Thyroid gland (tissue), 4 donors: ENCODE data around the gene KAT7. TPM values are rescaled to one million over a fixed set of nuclear protein-coding genes. Genes with fewer than 3 reads are reported as not detected.

Experiments used
- DNase-seq, 2 donors: peaks; one replicate each; pipeline ENCODE4 v3.0.0-alpha.2; 2019
- H3K27ac ChIP-seq, 3 donors: fragments of 200-600 bp; sonication (generic); 1 replicate in 2 of 3; 2 replicates in 1 of 3; pipeline ENCODE4 v1.5.1; 2016 to 2019; ENCODE audit warnings: mild to moderate bottlenecking in 1 of 3, moderate library complexity in 1 of 3
- H3K27me3 ChIP-seq: fragments of 200-600 bp; sonication (generic); one replicate; pipeline ENCODE4 v1.5.1; 2019
- H3K36me3 ChIP-seq, 2 donors: fragments of 200-600 bp; sonication (generic); one replicate each; pipeline ENCODE4 v1.5.1; 2016 to 2019
- H3K4me1 ChIP-seq, 2 donors: fragments of 200-600 bp; sonication (generic); one replicate each; pipeline ENCODE4 v1.5.1; 2017 to 2019
- H3K4me3 ChIP-seq, 3 donors: fragments of 200-600 bp; sonication (generic); replicated peaks in 1 of 3; 1 replicate in 2 of 3; 2 replicates in 1 of 3; pipeline ENCODE4 v1.5.1; 2016; ENCODE audit warnings: mild to moderate bottlenecking in 1 of 3
- H3K9me3 ChIP-seq: fragments of 200-600 bp; sonication (generic); one replicate; pipeline ENCODE4 v1.5.1; 2017
- POLR2A ChIP-seq, 2 donors: fragments of 450-650 bp; IDR thresholded peaks; one replicate each; pipeline ENCODE4 v1.6.1; 2017; ENCODE audit warnings: antibody characterized with exemption in 2 of 2, mild to moderate bottlenecking in 2 of 2, moderate library complexity in 1 of 2
- WGBS, 2 donors: methylation state at CpG; one replicate each; pipeline ENCODE4 v1.1.5; 2017; 5-methylcytosine and 5-hydroxymethylcytosine counted together
- intact Hi-C: fragments of 100-400 bp; cut with DNase I; formaldehyde crosslinking; loops from one replicate; pipeline ENCODE4 v1.15.1; 2023
- total RNA-seq, 4 donors: library from RNA; depleted of rRNA; stranded (reverse); fragments of >200 nt; gene quantifications; one replicate each; pipeline ENCODE4 v1.2.3, GENCODE V29; 2016
- TF ChIP-seq, protein P1 (sequence below), 6 experiments: fragments of 200-600 bp in 3 of 6; fragments of 450-650 bp in 3 of 6; sonication (generic) in 3 of 6; IDR thresholded peaks; one replicate each; pipeline ENCODE4 v1.5.1; 2016 to 2019; ENCODE audit warnings: antibody characterized with exemption in 6 of 6, mild to moderate bottlenecking in 2 of 6, inconsistent platforms in 1 of 6, moderate library complexity in 1 of 6

KAT7 gene
- total RNA-seq, 4 donors from 2014 or later = 57.5 to 127 (median 76.1) TPM

DNA sequence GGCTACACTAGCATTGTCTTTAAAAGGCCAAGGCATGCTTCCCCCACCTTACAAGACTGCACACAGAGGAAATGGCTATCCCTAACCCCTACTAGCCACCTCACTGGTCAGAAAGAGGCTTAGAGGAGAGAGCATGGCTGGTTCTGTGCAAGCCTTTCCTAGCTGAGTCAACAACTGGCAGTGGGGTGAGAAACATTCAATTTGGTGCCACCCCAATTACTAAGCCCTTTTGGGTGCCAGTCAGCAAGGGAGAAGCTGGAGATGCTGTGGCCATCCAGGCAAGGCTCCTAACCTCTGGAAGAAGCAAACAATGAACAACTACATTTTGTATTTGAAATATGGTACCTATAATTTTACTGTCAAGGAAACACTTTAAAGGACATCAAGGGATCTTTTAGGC lies 4.7 kb upstream of the KAT7 start:
- Histone ChIP-seq H3K4me3 (no peak overlapping the region), H3K27ac (no peak overlapping the region), H3K4me1 (peaks cover 0 to 15% of the 10 kb centered on the region in 2 donors), H3K36me3 (no peaks in the 10 kb centered on the region), H3K9me3 (no peaks in the 10 kb centered on the region), H3K27me3 (no peaks in the 10 kb centered on the region)
- TF ChIP-seq, protein P1, sequence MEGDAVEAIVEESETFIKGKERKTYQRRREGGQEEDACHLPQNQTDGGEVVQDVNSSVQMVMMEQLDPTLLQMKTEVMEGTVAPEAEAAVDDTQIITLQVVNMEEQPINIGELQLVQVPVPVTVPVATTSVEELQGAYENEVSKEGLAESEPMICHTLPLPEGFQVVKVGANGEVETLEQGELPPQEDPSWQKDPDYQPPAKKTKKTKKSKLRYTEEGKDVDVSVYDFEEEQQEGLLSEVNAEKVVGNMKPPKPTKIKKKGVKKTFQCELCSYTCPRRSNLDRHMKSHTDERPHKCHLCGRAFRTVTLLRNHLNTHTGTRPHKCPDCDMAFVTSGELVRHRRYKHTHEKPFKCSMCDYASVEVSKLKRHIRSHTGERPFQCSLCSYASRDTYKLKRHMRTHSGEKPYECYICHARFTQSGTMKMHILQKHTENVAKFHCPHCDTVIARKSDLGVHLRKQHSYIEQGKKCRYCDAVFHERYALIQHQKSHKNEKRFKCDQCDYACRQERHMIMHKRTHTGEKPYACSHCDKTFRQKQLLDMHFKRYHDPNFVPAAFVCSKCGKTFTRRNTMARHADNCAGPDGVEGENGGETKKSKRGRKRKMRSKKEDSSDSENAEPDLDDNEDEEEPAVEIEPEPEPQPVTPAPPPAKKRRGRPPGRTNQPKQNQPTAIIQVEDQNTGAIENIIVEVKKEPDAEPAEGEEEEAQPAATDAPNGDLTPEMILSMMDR (IDR thresholded peaks at IDR 0.05) = no peak
- no peak for TF ChIP-seq POLR2A (IDR thresholded peaks at IDR 0.05)
- DNase-seq = no peak
- intact Hi-C loops = loop anchor here (2.0 to 5.0 kb wide), 2 partner anchors 77 to 211 kb away; partner anchors contain the start of gene SLC35B1

DNA sequence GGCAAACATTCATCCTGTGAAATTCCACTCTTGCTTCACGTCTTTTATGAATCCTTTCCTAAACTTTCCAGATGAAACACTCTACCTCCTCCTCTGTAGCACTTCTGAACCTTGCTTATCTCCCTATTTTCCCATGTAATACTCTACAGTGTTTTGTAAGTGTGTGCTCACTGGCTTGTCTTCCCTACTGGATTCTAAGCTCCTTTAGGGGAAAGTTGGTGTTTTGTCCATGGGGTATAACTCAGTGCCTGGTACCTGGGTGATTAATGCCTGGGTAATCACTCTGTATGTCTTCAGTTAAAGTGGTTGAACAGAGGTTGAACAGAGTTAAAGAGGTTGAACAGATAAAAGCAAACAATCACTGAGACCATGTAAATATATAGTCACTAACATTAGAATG lies 3.8 kb upstream of the KAT7 start:
- Histone ChIP-seq H3K27ac (no peak overlapping the region), H3K4me1 (peaks cover 4 to 11% of the 10 kb centered on the region in 2 donors), H3K27me3 (no peaks in the 10 kb centered on the region), H3K9me3 (no peaks in the 10 kb centered on the region), H3K4me3 (no peak overlapping the region), H3K36me3 (no peaks in the 10 kb centered on the region)
- TF ChIP-seq, protein P1 (IDR thresholded peaks at IDR 0.05) = no peak
- TF ChIP-seq POLR2A (IDR thresholded peaks at IDR 0.05) = no peak
- no peak for DNase-seq
- 77 to 81% methylated on average over 1 of the region's 1 CpG for WGBS, 2 donors
- intact Hi-C loops = loop anchor here (5.0 kb wide), 1 partner anchor 212 kb away; no protein-coding TSS in a partner anchor

DNA sequence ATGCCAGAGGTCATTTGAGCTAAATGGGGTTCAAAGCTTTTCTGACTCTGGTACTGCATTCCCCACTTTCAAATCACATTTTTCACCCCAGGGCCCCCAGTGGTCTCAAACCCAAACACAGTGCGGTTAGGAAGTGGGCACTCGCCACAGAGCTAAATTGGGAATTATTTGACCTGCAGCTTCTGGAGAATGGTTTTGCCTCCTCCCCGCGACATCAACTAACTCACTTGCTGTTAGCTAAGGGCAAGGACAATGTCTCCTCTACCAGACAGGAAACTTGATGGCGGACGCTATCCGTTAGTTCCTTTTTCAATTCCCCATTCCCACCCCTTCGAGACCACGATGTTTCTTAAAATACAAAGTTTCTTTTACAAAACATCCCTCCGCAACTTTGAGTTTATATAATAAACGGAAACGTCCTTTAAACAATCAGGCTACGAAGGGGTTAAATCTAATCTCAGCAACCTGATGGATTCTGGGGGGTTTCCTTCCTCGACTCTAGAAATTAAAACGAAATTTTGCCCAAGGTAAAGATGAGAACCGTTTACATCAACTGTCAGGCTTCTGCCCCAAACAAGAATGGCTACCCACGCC lies 500 bp upstream of the KAT7 start:
- Histone ChIP-seq H3K27me3 (no peaks in the 10 kb centered on the region), H3K9me3 (no peaks in the 10 kb centered on the region), H3K4me1 (peaks cover 35 to 43% of the 10 kb centered on the region in 2 donors), H3K27ac (peak overlapping the region; percentile 98 to 99 (median 99)), H3K36me3 (no peaks in the 10 kb centered on the region), H3K4me3 (peak overlapping the region in 2 of 3 donors; percentile 24 to 66)
- TF ChIP-seq, protein P1 (IDR thresholded peaks at IDR 0.05) = no peak
- no peak for TF ChIP-seq POLR2A (IDR thresholded peaks at IDR 0.05)
- intact Hi-C loops = no loop called here
- 4 to 5% methylated on average over 17 of the region's 17 CpGs for WGBS, 2 donors
- DNase-seq = peak in 1 of 2 donors; percentile 17

DNA sequence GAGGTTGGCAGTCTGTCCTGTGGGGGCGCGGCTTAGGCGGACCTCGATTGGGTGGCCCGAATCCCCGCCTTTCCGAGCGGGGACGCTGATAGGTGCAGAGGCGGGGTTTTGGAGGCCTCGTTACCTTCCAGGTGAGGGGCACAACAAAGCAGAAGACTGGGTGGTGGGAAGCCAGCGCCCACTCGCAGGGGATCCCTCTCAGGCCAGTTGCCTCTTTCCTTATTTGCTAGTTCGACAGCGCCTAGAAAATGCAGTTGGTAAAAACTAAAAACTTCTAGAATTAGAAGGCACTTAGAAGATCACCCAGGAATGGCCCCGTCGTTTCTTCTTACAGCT lies 730 bp downstream of the KAT7 start:
- intact Hi-C loops = no loop called here
- H3K4me1 ChIP-seq = peaks cover 44 to 53% of the 10 kb centered on the region in 2 donors
- 0 to 6% methylated on average over 10 to 16 of the region's 17 CpGs for WGBS, 2 donors

DNA sequence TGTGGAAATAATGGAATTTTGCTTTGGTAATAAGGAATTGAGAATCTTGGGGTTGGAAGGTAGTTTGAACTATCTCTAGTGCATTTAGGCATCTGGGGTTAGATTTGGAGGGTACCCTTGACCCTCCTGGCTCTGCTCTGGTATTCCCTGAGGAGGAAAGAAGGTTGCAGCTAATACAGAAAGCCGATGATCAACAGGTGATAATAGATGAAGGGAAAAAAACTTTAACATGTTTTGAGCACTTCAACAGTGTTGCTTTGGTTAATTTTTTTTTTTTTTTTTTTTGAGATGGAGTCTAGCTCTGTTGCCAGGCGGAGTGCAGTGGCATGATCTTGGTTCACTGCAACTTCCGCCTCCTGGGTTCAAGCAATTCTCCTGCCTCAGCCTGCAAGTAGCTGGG lies 4.8 kb downstream of the KAT7 start:
- intact Hi-C loops = no loop called here
- peaks cover 12 to 24% of the 10 kb centered on the region in 2 donors for H3K36me3 ChIP-seq
- TF ChIP-seq POLR2A (IDR thresholded peaks at IDR 0.05) = no peak
- TF ChIP-seq, protein P1 (IDR thresholded peaks at IDR 0.05) = no peak
- no peak overlapping the region for H3K4me3 ChIP-seq
- DNase-seq = no peak
- H3K4me1 ChIP-seq = peaks cover 75 to 79% of the 10 kb centered on the region in 2 donors
- H3K9me3 ChIP-seq = no peaks in the 10 kb centered on the region
- H3K27ac ChIP-seq = peak overlapping the region in 2 of 3 donors; percentile 19 to 61
- WGBS, 2 donors = 91 to 97% methylated on average over 3 of the region's 3 CpGs
- no peaks in the 10 kb centered on the region for H3K27me3 ChIP-seq

More for the DNA sequence above, 730 bp downstream of the KAT7 start:
- no peaks in the 10 kb centered on the region for H3K27me3 ChIP-seq
- no peak overlapping the region for H3K27ac ChIP-seq
- no peak for DNase-seq
- TF ChIP-seq, protein P1 (IDR thresholded peaks at IDR 0.05) = no peak
- TF ChIP-seq POLR2A (IDR thresholded peaks at IDR 0.05) = no peak
- H3K36me3 ChIP-seq = peaks cover 0 to 2% of the 10 kb centered on the region in 2 donors
- no peaks in the 10 kb centered on the region for H3K9me3 ChIP-seq
- peak overlapping the region; percentile 34 to 36 (median 34) for H3K4me3 ChIP-seq
